ENCODE results near the gene TTC3. TPM values are rescaled to one million over a fixed set of nuclear protein-coding genes. Genes with fewer than 3 reads are reported as not detected.

Gene TTC3
- total RNA-seq, 1 donor from 2014 or later = 223 TPM

GRCh38 chr21:37196847-37197246 lies 123.8 kb downstream of the TTC3 start:
- H3K36me3 ChIP-seq (ENCODE audit: insufficient read depth, low read length) = peaks cover 51% of the 10 kb centered on the region
- DNase-seq (ENCODE audit: low read depth) (no peak), FAIRE-seq (no peak)
- Mint-ChIP-seq H3K9me3 (ENCODE audit: unreplicated experiment) (no peaks in the 10 kb centered on the region), H3K4me3 (ENCODE audit: unreplicated experiment) (no peak overlapping the region), H3K36me3 (ENCODE audit: low read depth, unreplicated experiment) (peaks cover 30% of the 10 kb centered on the region), H3K27ac (ENCODE audit: unreplicated experiment) (no peak overlapping the region), H3K27me3 (ENCODE audit: low read depth, unreplicated experiment) (no peaks in the 10 kb centered on the region), H3K4me1 (ENCODE audit: low read depth, unreplicated experiment) (peaks cover 12% of the 10 kb centered on the region)
- peaks cover 44% of the 10 kb centered on the region for H4K20me1 ChIP-seq (ENCODE audit: insufficient read depth, low read length)
- no peaks in the 10 kb centered on the region for H3K9me3 ChIP-seq (ENCODE audit: insufficient read depth, low read depth, low read length)
- H3K27me3 ChIP-seq (ENCODE audit: insufficient read depth, low read length) = no peaks in the 10 kb centered on the region
- H2AFZ ChIP-seq (ENCODE audit: low read depth, low read length) = no peak overlapping the region
- H3K4me3 ChIP-seq (ENCODE audit: insufficient read depth, low read depth, low read length) = no peak overlapping the region
- H3K4me2 ChIP-seq (ENCODE audit: low read length) = no peak overlapping the region
- no peak overlapping the region for H3K9ac ChIP-seq (ENCODE audit: low read length)
- H3K4me1 ChIP-seq (ENCODE audit: insufficient read depth, low read length) = peaks cover 18% of the 10 kb centered on the region
- no peak overlapping the region for H3K27ac ChIP-seq (ENCODE audit: low read depth, low read length)
- peaks cover 6% of the 10 kb centered on the region for H3K79me2 ChIP-seq (ENCODE audit: insufficient read depth, low read length)
- TF ChIP-seq CTCF (IDR thresholded peaks at IDR 0.05; ENCODE audit: insufficient read depth, low read depth, low read length) = no peak
- TF ChIP-seq EZH2 (IDR thresholded peaks at IDR 0.05; ENCODE audit: insufficient read depth, low read length) = no peak

- Histone ChIP-seq H3K27ac (ENCODE audit: low read depth, low read length) (no peak overlapping the region), H3K4me3 (ENCODE audit: insufficient read depth, low read depth, low read length) (no peak overlapping the region), H3K4me1 (ENCODE audit: insufficient read depth, low read length) (peaks cover 18% of the 10 kb centered on the region), H3K36me3 (ENCODE audit: insufficient read depth, low read length) (peaks cover 50% of the 10 kb centered on the region), H2AFZ (ENCODE audit: low read depth, low read length) (no peak overlapping the region), H3K9ac (ENCODE audit: low read length) (no peak overlapping the region), H3K27me3 (ENCODE audit: insufficient read depth, low read length) (no peaks in the 10 kb centered on the region), H4K20me1 (ENCODE audit: insufficient read depth, low read length) (peaks cover 41% of the 10 kb centered on the region), H3K9me3 (ENCODE audit: insufficient read depth, low read depth, low read length) (no peaks in the 10 kb centered on the region), H3K79me2 (ENCODE audit: insufficient read depth, low read length) (peaks cover 6% of the 10 kb centered on the region), H3K4me2 (ENCODE audit: low read length) (no peak overlapping the region)
- H3K9me3 Mint-ChIP-seq (ENCODE audit: unreplicated experiment) = no peaks in the 10 kb centered on the region
- H3K4me1 Mint-ChIP-seq (ENCODE audit: low read depth, unreplicated experiment) = peaks cover 19% of the 10 kb centered on the region
- no peaks in the 10 kb centered on the region for H3K27me3 Mint-ChIP-seq (ENCODE audit: low read depth, unreplicated experiment)
- TF ChIP-seq EZH2 (IDR thresholded peaks at IDR 0.05; ENCODE audit: insufficient read depth, low read length) (no peak), CTCF (IDR thresholded peaks at IDR 0.05; ENCODE audit: insufficient read depth, low read depth, low read length) (no peak)
- no peak for DNase-seq (ENCODE audit: low read depth)
- no peak overlapping the region for H3K27ac Mint-ChIP-seq (ENCODE audit: unreplicated experiment)
- H3K36me3 Mint-ChIP-seq (ENCODE audit: low read depth, unreplicated experiment) = peaks cover 37% of the 10 kb centered on the region
- no peak overlapping the region for H3K4me3 Mint-ChIP-seq (ENCODE audit: unreplicated experiment)
- no peak for FAIRE-seq
These were observed 124.7 kb downstream of the TTC3 start for GRCh38 chr21:37197746-37198145.

- H3K27me3 ChIP-seq (ENCODE audit: insufficient read depth, low read length) = no peaks in the 10 kb centered on the region
- H3K36me3 Mint-ChIP-seq (ENCODE audit: low read depth, unreplicated experiment) = peaks cover 33% of the 10 kb centered on the region
- FAIRE-seq = no peak
- H3K4me2 ChIP-seq (ENCODE audit: low read length) = peak overlapping the region; percentile 72
- no peak overlapping the region for H3K4me3 ChIP-seq (ENCODE audit: insufficient read depth, low read depth, low read length)
- TF ChIP-seq CTCF (IDR thresholded peaks at IDR 0.05; ENCODE audit: insufficient read depth, low read depth, low read length) (no peak), EZH2 (IDR thresholded peaks at IDR 0.05; ENCODE audit: insufficient read depth, low read length) (no peak)
- H2AFZ ChIP-seq (ENCODE audit: low read depth, low read length) = no peak overlapping the region
- no peak overlapping the region for H3K4me3 Mint-ChIP-seq (ENCODE audit: unreplicated experiment)
- no peaks in the 10 kb centered on the region for H3K27me3 Mint-ChIP-seq (ENCODE audit: low read depth, unreplicated experiment)
- peaks cover 47% of the 10 kb centered on the region for H3K36me3 ChIP-seq (ENCODE audit: insufficient read depth, low read length)
- H3K9me3 ChIP-seq (ENCODE audit: insufficient read depth, low read depth, low read length) = no peaks in the 10 kb centered on the region
- H3K27ac ChIP-seq (ENCODE audit: low read depth, low read length) = peak overlapping the region; percentile 77
- peaks cover 22% of the 10 kb centered on the region for H3K4me1 Mint-ChIP-seq (ENCODE audit: low read depth, unreplicated experiment)
- H3K27ac Mint-ChIP-seq (ENCODE audit: unreplicated experiment) = peak overlapping the region; percentile 38
- peaks cover 32% of the 10 kb centered on the region for H4K20me1 ChIP-seq (ENCODE audit: insufficient read depth, low read length)
- DNase-seq (ENCODE audit: low read depth) = peak; percentile 68
- peaks cover 18% of the 10 kb centered on the region for H3K4me1 ChIP-seq (ENCODE audit: insufficient read depth, low read length)
- H3K9me3 Mint-ChIP-seq (ENCODE audit: unreplicated experiment) = no peaks in the 10 kb centered on the region
- H3K9ac ChIP-seq (ENCODE audit: low read length) = peak overlapping the region; percentile 62
- H3K79me2 ChIP-seq (ENCODE audit: insufficient read depth, low read length) = peaks cover 6% of the 10 kb centered on the region
These were observed 126.2 kb downstream of the TTC3 start for GRCh38 chr21:37199057-37199924.
